Measurements from ENCODE around the gene ANO4. TPM values are rescaled to one million over a fixed set of nuclear protein-coding genes. Genes with fewer than 3 reads are reported as not detected.

ANO4 gene
- total RNA-seq, 2 donors from 2014 or later = not detected

DNA sequence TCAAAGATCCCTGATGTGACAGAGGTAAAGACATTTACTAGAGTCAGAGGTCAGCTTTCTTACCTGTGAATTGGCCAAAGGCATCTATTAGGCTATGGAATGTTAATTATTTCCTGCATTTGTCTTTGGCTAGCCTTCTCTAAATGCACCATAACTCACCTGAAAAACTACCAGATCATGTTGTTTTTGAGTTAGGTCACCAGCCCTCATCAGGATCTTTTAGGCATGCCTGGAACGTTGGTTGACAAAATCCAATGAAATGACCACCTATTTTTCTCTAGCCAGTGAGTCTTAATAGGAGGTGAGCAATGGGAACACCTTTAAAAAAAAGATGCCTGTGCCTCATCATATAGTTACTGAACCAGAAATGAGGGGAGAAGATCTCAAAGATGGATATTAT is 46.2 kb downstream of the ANO4 start:
- ATAC-seq (replicated peaks) = no peak
- H3K9me3 Mint-ChIP-seq = peaks cover 10% of the 10 kb centered on the region
- H3K27me3 Mint-ChIP-seq = no peaks in the 10 kb centered on the region
- H3K4me3 Mint-ChIP-seq = no peak overlapping the region
- no peaks in the 10 kb centered on the region for H3K36me3 Mint-ChIP-seq (ENCODE audit: low read depth)
- no peak overlapping the region for H3K27ac Mint-ChIP-seq
- H3K4me1 Mint-ChIP-seq = no peaks in the 10 kb centered on the region

DNA sequence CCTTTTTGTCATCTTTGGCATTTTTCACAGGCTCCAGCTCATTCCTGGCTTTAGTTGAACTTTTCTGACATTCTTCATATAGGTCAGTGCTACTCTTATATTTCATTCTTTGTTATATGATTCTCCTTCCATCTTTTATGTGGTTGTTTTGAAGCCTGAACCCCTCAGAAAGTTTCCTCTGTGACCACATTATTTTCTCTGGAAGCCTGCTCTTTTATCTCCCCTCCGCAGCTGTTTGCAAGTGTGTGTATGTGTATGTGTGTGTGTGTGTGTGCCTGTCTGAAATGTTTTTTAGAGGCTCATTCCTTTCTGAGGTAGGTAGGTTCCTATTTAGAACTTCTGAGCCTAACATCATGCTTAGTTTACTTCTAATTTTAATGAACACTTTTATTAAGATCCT is 47.6 kb downstream of the ANO4 start:
- Mint-ChIP-seq H3K4me1 (no peaks in the 10 kb centered on the region), H3K27me3 (no peaks in the 10 kb centered on the region), H3K27ac (no peak overlapping the region), H3K4me3 (no peak overlapping the region), H3K36me3 (ENCODE audit: low read depth) (no peaks in the 10 kb centered on the region), H3K9me3 (peaks cover 10% of the 10 kb centered on the region)
- ATAC-seq (replicated peaks) = no peak

DNA sequence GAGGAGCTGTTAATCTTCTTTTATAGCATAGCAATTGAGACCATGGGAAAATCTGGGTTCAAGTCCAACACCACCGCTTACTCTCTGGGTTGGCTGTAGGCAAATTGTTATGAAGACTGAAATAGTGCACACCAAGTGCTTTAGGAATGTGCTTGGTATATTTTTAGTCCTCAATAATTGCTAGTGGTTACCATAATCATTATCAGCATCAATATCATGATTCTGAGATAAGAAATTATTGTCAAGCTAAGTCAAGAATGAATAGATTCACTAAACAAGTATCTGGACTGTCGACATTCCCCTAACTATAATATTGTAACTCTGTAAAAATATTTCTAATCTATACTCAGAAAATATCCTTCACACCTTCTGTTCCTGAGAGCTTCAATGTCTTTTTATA is 48.5 kb downstream of the ANO4 start:
- Mint-ChIP-seq H3K9me3 (peaks cover 10% of the 10 kb centered on the region), H3K27ac (no peak overlapping the region), H3K27me3 (no peaks in the 10 kb centered on the region), H3K36me3 (ENCODE audit: low read depth) (no peaks in the 10 kb centered on the region), H3K4me1 (no peaks in the 10 kb centered on the region), H3K4me3 (no peak overlapping the region)
- no peak for ATAC-seq (replicated peaks)

DNA sequence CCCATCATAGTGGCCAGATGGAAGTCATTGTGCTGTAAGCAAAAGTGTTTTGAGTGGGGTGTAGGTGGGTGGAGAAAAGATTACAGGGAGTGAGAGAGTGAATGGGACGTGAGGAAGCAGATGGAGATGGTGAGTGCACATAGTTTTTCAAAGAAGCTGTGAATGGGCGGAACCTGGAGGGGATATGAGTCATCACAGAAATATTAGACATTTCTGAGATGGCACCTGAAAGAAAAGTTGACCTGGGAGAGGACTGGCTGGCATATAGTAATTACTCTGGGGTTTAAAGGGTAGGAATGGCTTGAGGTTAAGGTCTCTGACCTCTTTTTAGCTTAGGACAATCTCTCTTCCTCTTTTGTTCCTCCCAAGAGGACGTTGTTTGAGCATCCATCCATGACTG is 50.5 kb downstream of the ANO4 start:
- Mint-ChIP-seq H3K4me3 (no peak overlapping the region), H3K27ac (no peak overlapping the region), H3K9me3 (peaks cover 14% of the 10 kb centered on the region), H3K27me3 (no peaks in the 10 kb centered on the region), H3K36me3 (ENCODE audit: low read depth) (no peaks in the 10 kb centered on the region), H3K4me1 (no peaks in the 10 kb centered on the region)
- no peak for ATAC-seq (replicated peaks)

DNA sequence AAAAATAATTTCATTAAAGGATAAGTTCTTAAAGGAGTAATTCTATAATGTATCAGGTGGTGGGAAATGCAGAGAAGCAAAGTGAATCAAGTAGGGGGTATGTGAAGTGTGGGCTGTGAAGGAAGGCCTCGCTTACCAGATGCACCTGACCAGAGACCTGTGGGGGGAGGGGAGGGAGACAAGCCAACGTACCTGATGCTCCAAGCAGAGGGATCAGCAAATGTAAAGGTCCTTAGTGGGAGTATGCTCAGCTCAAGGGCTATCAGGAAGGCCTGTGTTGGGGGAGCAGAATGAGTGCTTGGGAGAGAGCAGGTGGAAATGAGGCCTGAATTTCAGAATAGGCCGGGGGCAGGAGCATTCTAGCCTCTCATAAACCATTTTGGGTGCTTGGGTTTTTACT is 57.1 kb downstream of the ANO4 start:
- no peak overlapping the region for H3K4me3 Mint-ChIP-seq
- peaks cover 4% of the 10 kb centered on the region for H3K9me3 Mint-ChIP-seq
- no peak for ATAC-seq (replicated peaks)
- H3K27ac Mint-ChIP-seq = no peak overlapping the region
- no peaks in the 10 kb centered on the region for H3K27me3 Mint-ChIP-seq
- H3K36me3 Mint-ChIP-seq (ENCODE audit: low read depth) = no peaks in the 10 kb centered on the region
- no peaks in the 10 kb centered on the region for H3K4me1 Mint-ChIP-seq

DNA sequence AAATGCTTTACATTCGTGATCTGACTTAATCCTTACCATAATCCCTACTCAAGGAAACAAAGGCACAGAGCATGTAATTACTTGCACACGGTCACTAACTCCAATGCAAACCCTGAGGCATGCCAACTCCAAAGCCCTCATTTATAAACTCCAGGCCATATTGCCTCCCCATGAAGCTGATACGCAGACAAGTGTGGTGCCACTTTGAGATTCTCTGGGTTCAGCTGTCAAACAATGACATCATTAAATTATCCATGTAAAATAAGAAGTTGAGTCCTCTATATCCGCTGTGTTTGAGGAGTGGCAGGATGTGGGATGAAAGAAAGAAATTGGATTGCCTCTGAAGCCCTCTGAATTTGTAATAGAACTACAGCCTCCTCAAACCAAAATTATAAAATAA is 62.8 kb downstream of the ANO4 start:
- H3K4me1 Mint-ChIP-seq = no peaks in the 10 kb centered on the region
- H3K4me3 Mint-ChIP-seq = no peak overlapping the region
- no peak for ATAC-seq (replicated peaks)
- H3K27ac Mint-ChIP-seq = no peak overlapping the region
- no peaks in the 10 kb centered on the region for H3K9me3 Mint-ChIP-seq
- no peaks in the 10 kb centered on the region for H3K27me3 Mint-ChIP-seq
- H3K36me3 Mint-ChIP-seq (ENCODE audit: low read depth) = no peaks in the 10 kb centered on the region

DNA sequence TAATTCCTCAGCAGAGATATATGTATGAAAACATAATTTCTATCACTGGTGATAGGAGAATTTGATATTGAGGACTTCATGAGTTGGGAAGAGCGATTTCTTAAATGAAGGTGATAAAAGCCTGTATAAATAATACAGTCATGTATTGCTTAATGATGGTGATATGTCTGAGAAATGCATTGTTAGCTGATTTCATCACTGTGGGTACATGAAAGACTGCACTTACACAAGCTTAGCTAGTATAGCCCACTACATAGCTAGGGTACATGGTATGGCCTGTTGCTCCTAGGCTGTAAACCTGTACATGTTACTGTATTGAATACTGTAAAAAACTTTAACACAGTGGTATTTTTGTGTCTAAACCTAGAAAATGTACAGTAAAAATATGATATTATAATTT is 63.4 kb downstream of the ANO4 start:
- Mint-ChIP-seq H3K4me1 (no peaks in the 10 kb centered on the region), H3K36me3 (ENCODE audit: low read depth) (no peaks in the 10 kb centered on the region), H3K9me3 (peaks cover 3% of the 10 kb centered on the region), H3K4me3 (no peak overlapping the region), H3K27me3 (no peaks in the 10 kb centered on the region), H3K27ac (no peak overlapping the region)
- no peak for ATAC-seq (replicated peaks)

DNA sequence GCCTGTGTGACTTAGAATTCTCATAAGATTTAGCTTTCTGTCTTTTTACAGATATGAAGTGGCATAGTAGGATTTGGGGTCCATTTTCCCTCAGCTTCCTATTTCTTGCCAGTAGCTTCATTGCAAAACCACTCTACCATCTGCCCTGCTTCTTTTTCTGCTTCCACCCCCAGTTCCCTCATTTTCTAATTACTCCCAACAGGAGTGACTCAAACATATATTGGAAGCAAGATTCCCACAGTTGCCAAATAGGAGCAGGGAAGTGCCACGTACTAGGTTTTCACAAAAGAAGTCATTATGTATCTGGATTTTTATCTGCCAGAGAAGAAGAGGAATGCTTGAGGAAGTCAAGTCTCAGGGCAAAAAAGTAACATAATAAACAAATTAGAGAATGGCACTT is 64.1 kb downstream of the ANO4 start:
- Mint-ChIP-seq H3K27me3 (no peaks in the 10 kb centered on the region), H3K4me1 (no peaks in the 10 kb centered on the region), H3K9me3 (peaks cover 3% of the 10 kb centered on the region), H3K27ac (no peak overlapping the region), H3K4me3 (no peak overlapping the region), H3K36me3 (ENCODE audit: low read depth) (no peaks in the 10 kb centered on the region)
- ATAC-seq (replicated peaks) = no peak

DNA sequence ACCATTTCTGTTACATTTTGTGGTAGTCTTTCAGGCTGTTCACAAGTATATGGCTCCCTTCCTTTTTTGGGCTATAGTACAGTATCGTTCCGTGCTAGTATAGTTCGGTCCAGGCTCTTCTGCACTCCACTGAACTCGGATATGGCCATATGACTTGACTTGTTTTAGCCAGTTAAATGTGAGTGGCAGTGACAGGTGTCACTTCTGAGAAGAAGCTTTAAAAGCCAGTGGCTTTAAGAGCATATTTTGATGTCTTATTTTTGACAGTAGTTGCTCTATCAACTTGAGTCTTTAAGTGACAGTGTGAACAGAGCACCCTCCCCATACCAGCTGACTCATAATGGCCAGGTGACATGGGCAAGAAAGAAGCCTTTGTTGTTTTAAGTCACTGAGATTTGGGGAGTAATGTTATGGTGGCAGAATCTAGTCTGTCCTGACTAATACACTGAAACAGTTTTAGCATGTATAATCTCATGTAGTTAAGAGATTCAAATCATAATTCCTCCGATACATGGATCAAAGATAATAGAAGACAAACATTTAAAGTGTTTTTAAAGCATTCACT is 64.6 kb downstream of the ANO4 start:
- no peak overlapping the region for H3K27ac Mint-ChIP-seq
- no peaks in the 10 kb centered on the region for H3K36me3 Mint-ChIP-seq (ENCODE audit: low read depth)
- H3K27me3 Mint-ChIP-seq = no peaks in the 10 kb centered on the region
- H3K9me3 Mint-ChIP-seq = peaks cover 3% of the 10 kb centered on the region
- H3K4me1 Mint-ChIP-seq = no peaks in the 10 kb centered on the region
- no peak for ATAC-seq (replicated peaks)
- H3K4me3 Mint-ChIP-seq = no peak overlapping the region

DNA sequence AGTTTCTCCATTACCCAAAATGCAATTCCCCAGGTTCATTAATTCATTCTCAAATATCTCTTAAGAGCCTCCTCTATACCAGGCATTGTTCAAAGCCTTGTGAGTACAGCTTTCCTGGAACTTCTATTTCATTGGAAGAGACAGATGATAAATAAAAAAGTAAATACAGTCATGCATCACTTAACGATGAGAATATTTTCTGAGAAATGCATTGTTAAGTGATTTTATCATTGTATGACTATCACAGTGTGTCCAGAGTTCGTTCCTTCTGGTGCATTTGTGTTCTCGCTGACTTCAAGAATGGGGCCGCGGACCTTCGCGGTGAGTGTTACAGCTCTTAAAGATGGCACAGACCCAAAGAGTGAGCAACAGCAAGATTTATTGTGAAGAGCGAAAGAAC is 66.0 kb downstream of the ANO4 start:
- Mint-ChIP-seq H3K36me3 (ENCODE audit: low read depth) (no peaks in the 10 kb centered on the region), H3K27ac (no peak overlapping the region), H3K4me3 (no peak overlapping the region), H3K4me1 (no peaks in the 10 kb centered on the region), H3K9me3 (peaks cover 3% of the 10 kb centered on the region), H3K27me3 (no peaks in the 10 kb centered on the region)
- no peak for ATAC-seq (replicated peaks)

DNA sequence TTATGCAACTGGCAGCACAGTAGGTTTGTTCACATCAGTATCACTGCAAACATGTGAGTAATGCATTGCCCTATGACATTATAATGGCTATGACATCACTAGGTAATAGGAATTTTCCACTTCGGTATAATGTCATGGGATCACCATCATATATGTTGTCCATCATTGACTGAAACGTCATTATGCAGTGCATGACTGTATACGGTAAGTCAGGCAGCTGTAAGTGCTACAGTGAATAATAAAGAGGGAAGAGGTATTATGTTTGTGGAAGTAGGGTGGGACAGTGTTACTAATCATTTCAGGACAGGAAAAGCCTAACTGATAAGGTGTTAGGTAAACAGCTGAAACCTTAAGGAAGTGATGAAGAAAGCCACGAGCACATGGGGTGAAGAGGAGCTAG is 68.1 kb downstream of the ANO4 start:
- Mint-ChIP-seq H3K27me3 (no peaks in the 10 kb centered on the region), H3K27ac (no peak overlapping the region), H3K9me3 (peaks cover 3% of the 10 kb centered on the region), H3K4me1 (no peaks in the 10 kb centered on the region), H3K4me3 (no peak overlapping the region), H3K36me3 (ENCODE audit: low read depth) (no peaks in the 10 kb centered on the region)
- ATAC-seq (replicated peaks) = no peak

DNA sequence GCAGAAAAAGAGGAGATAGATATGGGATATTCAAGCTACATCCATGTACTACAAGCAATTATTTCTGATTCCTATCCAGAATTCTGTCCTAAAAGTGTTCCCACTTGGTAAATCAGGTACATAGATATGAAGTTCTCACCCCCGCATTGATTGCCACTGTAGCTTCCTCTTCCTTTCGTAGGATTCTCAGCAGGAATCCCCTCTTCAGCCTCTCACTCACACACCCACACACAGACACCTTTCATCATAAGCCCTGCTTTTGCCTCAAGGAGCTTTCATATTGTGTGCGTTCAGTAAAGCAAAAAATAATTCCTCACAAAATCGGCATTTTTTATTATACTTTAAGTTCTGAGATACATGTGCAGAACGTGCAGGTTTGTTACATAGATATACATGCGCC is 69.8 kb downstream of the ANO4 start:
- Mint-ChIP-seq H3K4me1 (no peaks in the 10 kb centered on the region), H3K36me3 (ENCODE audit: low read depth) (no peaks in the 10 kb centered on the region), H3K4me3 (no peak overlapping the region), H3K27me3 (no peaks in the 10 kb centered on the region), H3K27ac (no peak overlapping the region), H3K9me3 (peaks cover 3% of the 10 kb centered on the region)
- no peak for ATAC-seq (replicated peaks)

DNA sequence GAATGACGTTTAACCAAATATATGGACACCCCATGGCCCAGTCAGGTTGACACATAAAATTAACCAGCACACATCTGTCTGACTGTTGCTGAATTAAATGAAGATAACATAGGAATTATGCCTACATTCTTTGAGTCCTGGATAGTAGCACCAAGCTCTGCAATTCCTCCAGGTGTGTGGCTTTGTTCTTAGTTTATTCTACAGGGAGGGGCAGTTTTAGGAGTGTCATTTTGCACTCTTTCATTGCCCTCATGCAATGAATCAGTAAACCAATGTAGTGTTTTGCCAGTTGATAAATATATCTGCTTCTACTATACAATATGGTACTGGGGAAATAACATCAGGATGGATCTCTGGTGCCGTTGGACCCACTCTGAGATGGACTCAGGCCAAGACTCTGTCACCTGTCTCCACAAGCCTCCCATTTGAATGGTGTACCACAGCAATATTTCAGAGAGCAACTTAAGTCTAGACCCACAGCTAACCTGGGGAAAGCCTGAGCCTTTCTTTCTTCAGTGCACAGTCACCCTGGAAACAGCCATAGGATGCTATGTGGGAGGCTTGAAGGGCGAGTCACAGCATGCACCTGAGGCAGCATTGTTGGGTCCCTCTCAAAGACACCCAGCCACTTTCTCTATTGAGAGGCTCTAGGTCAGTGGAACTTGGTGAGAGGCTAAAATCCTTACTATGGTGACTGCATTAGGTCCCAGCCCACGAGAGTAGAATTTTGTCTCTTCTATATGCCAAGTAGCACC is 73.2 kb downstream of the ANO4 start:
- no peak for ATAC-seq (replicated peaks)
- H3K27me3 Mint-ChIP-seq = no peaks in the 10 kb centered on the region
- no peaks in the 10 kb centered on the region for H3K36me3 Mint-ChIP-seq (ENCODE audit: low read depth)
- no peaks in the 10 kb centered on the region for H3K4me1 Mint-ChIP-seq
- peaks cover under 1% of the 10 kb centered on the region for H3K9me3 Mint-ChIP-seq
- H3K27ac Mint-ChIP-seq = no peak overlapping the region
- H3K4me3 Mint-ChIP-seq = no peak overlapping the region

DNA sequence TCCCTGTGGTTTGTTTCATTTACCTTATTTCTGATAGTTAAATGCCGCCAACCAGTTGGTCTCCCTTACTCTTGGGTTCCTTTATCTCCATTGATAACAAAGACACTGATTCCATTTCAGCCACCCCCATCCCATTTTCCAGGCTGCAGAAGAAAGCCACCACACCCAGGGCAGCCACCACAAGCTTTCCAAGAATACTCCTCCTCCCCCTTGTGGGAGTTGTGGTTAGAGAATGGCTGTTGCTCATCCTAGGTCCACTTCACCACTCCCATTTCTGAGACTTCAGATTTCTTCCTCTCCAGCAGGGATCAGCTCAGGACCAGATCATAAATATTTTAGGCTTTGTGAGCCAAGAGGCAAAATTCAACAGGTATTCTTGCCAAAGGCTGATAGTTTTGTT is 73.9 kb downstream of the ANO4 start:
- ATAC-seq (replicated peaks) = no peak
- no peak overlapping the region for H3K4me3 Mint-ChIP-seq
- H3K36me3 Mint-ChIP-seq (ENCODE audit: low read depth) = no peaks in the 10 kb centered on the region
- no peak overlapping the region for H3K27ac Mint-ChIP-seq
- H3K9me3 Mint-ChIP-seq = peaks cover 4% of the 10 kb centered on the region
- H3K4me1 Mint-ChIP-seq = no peaks in the 10 kb centered on the region
- H3K27me3 Mint-ChIP-seq = no peaks in the 10 kb centered on the region

DNA sequence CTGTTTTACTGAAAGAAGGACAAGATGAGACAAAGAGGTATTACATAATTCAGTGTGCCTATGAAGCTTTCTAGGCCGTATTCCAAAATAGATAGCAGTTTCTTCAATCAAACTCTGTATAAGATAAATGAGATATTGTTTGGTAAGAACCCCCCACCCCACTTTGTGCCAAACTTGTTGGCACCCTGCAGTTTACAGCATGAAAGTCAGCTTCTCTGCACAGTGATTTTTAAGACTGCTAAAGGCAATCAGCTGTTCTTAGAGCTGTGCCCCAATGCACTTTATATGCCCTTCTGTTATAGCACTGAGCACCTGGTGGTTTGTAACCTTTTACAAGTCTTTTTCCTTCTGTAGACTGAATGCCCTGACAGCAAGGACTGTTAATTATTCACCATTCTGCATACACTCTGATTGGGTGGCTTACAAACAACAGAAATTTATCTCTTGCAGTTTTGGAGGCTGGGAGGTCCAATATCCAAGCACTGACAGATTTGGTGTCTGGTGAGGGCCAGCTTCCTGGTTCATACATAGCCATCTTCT is 76.7 kb downstream of the ANO4 start:
- no peak overlapping the region for H3K4me3 Mint-ChIP-seq
- no peaks in the 10 kb centered on the region for H3K27me3 Mint-ChIP-seq
- H3K4me1 Mint-ChIP-seq = no peaks in the 10 kb centered on the region
- no peaks in the 10 kb centered on the region for H3K36me3 Mint-ChIP-seq (ENCODE audit: low read depth)
- H3K27ac Mint-ChIP-seq = no peak overlapping the region
- ATAC-seq (replicated peaks) = no peak
- H3K9me3 Mint-ChIP-seq = peaks cover 8% of the 10 kb centered on the region
